GM19035 (cell line): Measurements from ENCODE around the gene SCAMP2.
A peak's percentile ranks its signal among the peaks of the same experiment; 100 is the strongest.

Experiments
- ATAC-seq: cut with Tn5 transposase; IDR thresholded peaks from one replicate; pipeline ENCODE4 v1.9.1; 2021; ENCODE audit not compliant: unreplicated experiment

The SCAMP2 gene

DNA sequence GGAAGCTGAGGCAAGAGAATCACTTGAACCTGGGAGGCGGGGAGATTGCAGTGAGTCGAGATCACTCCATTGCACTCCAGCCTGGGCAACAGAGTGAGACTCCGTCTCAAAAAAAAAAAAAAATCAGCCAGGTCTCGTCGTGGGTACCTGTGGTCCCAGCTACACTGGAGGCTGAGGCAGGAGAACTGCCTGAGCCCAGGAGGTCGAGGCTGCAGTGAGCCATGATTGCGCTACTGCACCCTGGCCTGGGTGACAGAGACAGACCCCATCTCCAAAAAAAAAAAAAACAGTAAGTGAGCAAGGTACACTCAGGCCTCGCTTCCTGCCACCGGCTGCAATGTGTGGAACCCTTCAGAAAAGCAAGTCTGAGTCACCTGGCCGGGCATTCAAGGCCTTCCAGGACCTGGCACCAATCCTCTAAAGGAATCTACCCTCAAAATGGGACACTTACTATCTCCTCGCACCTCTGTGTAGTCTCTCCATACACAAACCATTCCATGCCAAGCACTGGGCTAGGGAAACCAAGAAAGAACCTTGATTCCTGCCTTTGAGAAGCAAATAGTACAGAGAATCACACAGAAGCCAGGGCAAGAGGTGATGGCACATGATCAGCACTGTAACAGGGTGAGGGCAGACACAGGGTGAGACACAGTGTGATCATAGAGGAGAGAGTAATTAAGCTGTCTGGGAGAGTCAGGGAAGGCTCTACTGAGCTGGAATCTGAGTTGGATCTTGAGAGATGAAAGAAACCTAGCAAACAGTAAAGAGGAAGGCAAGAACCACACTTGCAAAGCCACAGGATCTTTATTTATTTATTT is 9.7 kb downstream of the SCAMP2 start:
- no peak for ATAC-seq

DNA sequence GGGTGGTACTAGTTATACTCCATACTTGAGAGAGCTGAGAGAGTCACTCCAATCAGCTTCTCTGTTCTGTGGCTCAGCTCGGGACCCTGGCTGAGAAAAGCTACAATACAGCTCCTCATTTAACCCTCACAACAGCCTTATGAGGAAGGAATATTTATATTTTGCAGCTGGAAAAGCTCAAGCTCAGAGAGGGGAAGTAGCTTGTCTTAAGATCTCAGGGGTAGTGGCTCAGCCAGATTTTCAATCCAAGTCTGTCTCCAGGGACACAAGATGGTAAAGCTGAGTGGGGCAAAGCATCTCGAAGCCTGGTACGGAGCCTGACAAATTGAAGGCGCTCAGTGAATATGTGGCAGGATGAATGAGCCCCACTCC is 14.8 kb downstream of the SCAMP2 start:
- ATAC-seq = no peak

DNA sequence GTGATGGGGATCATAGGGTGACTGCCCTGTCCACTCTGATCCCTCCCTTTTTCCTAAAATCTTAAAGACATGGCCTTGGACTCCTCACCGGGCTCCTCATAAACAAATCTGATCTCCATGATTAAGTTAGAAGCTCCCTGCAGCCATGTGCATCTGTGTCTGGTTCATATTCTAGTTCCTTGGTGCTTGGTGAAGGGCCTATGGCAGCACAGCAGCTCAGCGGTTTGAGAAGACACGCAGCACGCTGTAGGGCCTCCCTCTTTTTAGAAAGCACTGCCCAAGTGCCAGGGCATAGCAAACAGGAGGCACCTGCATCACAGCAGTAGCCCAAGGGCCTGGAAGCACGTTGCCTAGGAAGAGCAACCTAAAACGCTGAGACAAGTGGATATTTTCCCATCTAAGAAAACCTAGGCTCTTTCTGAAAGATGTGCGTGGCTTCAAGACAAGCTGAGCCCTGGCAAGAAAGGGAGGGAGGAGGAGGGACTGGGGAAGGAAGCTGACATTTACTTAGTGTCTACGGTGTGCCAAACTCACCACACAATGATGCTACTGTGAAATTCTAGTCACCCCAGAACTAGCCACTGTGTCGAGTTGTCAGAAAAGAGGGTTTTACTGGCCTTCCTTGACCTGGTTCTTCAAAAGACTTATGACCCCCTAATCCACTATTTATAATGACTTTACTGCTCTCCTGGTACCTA is 15.3 kb downstream of the SCAMP2 start:
- ATAC-seq = peak; percentile 15

DNA sequence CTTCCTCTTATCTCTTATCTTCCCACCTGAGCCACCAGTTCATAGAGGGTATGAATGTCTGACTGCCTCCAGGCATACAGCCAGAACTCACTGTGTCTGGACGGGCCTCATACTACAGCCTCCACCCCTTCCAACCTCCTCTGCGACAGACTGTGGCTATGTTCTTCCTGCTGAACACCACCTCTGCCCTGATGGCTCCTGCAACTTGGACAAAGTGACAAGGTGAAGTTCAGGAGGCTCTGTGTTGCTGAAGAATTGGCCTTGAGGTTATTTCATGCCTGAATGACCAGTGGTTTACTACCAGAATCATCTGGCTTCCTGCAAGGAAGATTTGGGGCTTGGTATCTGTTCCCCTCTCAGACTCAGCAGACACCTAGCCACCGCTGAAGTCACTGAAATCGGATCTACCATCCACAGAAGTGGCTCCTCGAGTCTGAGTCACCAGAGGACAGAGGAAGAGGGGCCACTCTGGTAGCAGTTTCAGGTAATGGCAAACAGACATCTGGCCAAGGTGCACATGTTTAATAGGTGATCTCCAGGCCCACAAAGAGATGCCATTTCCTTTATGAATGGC is 16.0 kb downstream of the SCAMP2 start:
- peak; percentile 69 for ATAC-seq

DNA sequence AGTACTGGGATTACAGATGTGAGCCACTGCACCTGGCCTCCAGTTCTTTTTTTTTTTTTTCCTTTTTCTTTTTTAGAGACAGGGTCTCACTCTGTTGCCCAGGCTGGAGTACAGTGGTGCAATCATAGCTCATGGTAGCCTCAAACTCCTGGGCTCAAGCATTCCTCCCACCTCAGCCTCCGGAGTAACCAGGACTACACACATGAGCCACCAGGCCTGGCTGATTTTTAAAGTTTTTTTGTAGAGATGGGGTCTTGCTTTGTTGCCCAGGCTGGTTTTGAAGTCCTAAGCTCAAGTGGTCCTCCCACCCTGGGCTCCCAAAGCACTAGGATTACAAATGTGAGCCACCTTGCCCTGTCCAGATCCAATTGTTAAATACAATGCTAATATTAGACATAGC is 16.6 kb downstream of the SCAMP2 start:
- no peak for ATAC-seq

DNA sequence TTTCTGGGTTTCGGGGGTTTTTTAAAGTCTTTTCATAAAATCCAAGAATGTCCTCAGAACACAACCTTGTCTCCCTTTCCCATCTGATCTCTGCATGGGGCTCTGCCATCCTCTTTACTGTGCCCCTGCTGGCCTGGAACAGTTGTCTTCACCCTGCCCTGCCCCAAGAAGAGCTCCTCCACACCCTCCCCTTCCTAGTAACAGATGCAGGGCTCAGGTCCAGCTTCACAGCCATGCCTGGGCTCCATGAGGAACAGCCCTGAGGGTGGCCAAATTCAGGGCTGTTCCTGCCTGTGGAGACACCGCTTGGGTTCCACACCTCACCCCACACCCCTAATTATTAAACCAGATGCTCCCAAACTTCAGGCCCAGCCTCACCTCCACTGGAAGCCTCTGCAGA is 17.3 kb downstream of the SCAMP2 start:
- ATAC-seq = no peak

DNA sequence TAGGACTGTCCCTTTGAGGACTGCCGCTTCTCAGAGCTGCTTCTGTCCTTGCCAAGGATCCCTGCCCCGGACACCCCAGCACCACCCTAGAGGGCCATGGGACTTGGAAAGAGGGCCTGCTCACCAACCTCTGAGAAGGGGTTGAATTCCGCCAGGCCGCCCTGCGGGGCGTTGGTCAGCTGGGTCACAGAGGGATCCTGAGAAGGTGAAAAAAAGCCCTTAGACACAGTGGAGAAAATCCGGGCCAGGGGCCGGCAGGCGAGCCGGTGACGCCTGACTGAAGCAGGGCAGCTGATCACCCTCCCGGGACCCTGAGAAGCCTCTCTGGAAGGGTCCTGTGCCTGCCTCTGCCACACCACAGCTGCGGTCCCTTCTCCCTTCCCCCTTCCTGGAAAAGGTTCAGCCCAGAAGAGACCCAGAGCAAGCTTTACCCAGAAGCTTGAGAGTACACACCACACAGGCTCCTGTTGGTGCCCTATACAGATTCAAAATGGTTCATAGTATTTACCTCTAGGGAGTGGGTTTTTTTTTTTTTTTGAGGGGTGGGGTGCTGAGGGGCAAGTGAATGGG is 18.6 kb downstream of the SCAMP2 start:
- no peak for ATAC-seq

DNA sequence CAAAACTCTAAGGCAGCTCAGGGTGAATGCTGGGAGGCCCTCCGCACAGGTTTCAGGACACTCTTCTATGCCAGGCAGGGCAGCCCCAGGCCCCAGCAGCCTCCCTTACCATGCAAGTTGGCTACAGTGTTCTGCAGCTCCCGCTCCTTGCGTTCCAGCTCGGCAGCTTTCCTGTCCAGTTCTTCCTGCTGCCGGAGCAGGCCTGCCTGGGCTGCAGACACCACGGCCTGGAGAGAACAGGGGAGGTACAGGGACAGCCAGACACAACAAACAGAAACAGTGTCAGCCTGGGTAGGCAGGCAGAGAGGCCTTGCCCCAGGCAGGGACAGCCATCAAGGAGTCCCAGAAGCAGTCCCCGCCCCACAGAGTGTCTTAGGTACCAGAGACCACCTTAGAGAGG is 21.2 kb downstream of the SCAMP2 start:
- no peak for ATAC-seq

DNA sequence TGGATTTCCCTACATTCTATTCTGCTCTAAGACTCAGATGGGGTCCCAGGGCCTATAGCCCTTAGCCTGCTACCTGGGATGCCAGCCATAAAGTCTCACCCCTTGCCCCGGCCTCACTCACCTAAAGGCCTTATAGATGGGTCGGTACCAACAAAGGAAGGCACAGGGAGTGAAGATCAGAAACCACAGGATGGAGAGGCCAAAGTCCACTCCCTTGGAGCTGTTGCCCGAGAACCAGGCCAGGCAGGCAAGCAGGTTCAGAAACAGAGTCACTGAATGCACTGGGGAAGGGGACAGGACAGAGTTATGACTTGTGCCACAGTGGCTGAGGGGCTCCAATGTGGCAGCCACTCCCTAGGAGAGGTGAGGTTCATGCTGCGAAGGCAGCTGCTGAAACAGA is 22.8 kb downstream of the SCAMP2 start:
- no peak for ATAC-seq

DNA sequence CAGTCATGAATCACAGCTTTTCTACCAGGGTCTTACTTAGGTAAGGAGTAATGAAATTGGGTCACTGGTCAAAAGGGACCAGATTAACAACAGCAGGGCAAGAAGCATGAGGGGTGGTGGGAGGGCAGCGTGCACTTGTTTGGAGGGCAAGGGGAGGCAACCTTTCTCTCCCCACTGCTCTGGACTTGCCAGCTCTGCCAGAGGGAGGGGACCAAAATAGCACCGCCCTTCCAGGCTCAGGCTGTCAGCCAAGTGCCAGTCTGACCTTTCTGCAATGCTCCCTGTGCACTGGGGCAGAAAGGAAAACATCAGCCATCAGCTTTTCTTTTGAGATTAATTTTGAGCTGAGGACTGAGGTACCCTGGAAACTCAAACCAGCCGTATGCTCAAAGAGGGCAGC is 25.7 kb downstream of the SCAMP2 start:
- no peak for ATAC-seq

DNA sequence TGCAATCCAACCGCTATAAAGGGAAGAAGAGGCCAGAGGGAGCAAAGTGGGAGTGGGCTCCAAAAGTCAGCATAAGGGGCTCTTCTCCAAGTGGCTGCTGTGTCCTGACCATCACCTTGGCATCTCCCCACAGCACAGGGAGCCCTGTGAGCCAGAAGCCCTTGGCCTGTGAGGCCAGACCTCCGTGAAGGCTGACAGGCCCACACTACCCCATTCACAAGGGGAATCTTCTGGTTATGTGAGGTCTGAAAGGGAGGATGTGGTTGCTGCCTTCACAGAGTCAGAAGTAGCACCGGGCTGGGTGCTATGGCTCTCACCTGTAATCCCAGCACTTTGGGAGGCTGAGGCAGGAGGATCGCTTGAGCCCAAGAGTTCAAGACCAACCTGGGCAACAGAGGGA is 27.6 kb downstream of the SCAMP2 start:
- ATAC-seq = no peak

DNA sequence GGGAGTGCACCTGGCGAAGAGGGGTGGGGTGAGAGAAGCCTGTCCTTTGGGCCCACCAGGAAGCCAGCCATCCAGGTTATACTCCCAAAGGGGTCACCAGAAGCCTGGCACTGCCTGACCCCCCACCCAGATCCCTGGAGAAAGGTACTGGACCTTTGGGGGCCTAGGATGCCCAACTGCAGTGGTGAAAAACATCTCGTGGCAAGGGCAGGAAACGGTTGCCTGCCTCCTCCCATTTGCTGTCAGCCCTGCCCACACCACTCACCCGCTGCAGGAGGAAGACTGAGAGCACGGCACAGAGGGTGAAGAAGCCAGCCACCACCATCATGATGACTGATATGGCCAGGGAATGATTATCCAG is 28.0 kb downstream of the SCAMP2 start:
- ATAC-seq = no peak

DNA sequence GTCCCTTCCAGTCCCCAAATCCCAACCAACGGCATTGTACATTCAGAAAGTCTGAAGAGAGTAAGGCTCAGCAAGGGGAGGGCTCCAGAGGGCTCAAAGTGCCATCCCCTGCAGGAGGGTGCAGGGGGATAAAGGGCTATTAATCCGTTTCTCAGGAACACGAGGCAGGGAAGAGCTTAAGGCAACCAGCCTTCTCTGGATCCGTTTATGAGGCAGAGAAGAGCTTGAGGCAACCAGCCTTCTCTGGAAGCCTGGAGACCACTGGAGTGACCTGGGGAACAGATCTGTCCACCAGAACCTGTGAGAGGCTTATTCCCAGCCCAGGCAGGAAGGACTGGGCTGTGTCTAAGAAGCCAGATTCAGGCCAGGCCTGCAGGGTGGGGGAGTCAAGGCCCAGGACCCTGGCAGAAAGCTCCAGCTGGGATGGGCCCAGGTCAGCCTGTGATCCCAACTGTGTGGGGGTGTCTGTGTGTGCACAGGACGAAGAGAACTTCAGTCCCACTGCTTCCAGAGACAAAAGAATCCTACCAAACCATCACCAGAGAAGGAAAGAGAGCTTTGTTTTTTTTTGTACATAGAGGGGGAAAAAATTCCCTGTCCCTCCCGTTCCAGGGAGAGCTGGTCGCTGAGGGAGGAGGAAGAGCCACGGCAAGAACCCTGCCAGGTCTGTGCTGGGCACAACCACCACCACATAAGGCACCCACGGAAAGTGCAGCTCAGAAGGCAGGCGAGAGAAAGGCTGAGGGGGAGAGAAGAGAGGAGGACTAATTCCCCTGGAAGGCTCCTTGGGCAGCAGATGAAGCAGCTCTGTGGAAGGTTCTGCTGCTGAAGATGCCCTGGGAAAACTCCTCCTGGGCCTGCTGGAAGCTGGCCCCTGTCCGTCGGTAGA is 28.6 kb downstream of the SCAMP2 start:
- no peak for ATAC-seq

DNA sequence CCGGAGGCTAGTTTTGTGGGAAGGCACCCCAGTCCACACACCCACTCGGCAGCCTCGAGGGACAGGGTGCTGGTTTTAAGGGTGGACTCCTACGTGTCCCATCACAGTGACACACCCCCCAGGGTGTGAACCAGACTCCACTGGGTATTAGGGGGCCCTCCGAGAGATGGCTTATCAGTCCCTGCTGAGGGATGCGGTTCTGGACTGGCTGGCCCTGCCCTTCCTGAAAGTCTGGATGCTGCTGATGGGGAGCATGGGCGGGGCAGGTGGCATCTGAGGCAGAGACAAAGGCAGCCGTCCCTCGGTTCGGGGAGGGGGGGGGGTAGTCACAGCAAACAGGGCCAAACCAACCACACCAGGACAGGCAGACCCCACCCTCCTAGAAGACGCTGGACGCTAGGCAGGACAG is 29.3 kb downstream of the SCAMP2 start:
- no peak for ATAC-seq

DNA sequence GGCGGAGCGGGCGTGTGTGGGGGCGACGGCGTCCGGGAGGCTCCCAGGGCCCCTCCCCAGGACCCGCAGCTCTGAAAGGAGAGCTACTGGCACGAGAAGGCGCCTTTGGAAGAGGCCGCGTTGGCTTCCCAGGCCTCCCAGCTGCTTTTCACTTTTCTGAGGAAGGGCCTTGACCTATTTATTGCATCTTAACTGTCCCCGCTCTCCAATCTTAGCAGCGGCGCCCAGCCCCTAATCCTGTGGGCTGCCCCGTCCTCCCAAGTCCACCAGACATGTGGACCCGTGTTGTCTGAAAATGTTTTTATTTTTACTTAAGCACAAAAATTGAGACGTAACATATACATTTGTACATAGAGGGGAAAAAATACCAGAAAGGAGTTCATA is 29.7 kb downstream of the SCAMP2 start:
- ATAC-seq = no peak

DNA sequence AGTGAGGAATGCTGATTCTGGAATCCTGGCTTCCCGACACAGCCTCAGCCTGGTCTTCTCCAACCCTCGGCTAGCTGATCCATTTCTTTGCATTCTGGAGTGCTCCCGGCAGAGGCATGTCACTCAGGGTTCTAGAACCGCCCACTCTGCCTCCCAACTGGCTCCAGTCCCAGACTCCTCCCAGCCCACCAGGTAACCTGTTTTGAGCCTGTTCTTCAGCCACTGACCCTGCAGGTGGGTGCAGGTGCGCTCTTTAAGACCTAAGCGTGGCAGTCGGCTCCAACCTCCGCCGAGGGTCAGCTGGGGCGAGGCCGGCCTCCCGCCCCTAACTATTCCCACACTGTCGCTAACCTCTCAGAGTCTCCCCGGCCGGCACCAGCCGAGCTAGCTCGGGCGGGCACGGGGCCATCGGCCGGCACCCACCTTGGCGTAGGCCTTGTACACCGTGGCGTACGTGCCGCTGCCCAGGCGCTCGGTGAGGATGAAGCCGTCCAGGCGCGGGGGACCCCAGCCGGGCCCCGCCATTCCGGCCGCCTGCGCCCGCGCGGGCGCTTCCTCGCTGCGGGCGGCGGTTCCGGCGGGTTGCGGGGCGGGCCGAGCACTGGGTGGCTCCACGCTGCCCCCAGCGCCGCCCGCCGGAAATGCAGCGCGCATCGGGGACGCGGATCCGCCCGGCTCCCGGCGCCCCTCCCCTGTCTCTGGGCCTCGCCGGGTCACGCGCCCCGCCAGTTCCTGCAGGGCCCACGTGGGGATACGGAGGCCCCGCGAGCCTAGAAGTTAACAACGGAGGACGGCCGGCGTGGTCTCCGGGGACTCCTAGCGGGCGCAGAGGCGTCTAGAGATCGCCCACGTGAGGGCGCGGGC is 30.4 kb downstream of the SCAMP2 start, which contains the start of gene ULK3:
Gene ULK3, minus strand, starts transcription at position 576 of the 864 bp plus-strand sequence. Its CDS starts 51 bp downstream, at position 525.
- ATAC-seq = peak; percentile 83

DNA sequence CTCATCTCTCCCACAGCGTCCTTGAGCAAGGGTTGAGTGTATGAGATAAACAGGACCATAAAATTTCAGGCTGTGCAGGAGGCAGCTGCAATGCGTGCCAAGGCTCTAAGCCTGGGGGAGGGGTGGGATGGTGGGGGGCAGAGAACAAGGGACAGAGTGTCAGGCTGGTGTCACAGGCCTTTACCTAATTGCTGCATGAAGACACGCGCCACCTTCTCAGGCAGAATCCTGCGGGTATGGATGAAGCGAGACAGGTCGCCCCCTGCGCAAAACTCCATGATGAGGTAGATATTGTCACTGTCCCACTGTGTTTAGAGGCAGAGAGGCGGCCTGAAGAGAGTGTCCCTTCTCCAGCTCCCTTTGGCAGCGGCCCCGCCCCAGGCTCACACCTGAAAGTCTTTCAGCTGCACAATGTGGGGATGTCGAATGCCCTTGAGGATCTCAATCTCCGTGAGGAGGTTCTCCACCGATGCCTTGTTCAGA is 31.2 kb downstream of the SCAMP2 start:
- no peak for ATAC-seq

DNA sequence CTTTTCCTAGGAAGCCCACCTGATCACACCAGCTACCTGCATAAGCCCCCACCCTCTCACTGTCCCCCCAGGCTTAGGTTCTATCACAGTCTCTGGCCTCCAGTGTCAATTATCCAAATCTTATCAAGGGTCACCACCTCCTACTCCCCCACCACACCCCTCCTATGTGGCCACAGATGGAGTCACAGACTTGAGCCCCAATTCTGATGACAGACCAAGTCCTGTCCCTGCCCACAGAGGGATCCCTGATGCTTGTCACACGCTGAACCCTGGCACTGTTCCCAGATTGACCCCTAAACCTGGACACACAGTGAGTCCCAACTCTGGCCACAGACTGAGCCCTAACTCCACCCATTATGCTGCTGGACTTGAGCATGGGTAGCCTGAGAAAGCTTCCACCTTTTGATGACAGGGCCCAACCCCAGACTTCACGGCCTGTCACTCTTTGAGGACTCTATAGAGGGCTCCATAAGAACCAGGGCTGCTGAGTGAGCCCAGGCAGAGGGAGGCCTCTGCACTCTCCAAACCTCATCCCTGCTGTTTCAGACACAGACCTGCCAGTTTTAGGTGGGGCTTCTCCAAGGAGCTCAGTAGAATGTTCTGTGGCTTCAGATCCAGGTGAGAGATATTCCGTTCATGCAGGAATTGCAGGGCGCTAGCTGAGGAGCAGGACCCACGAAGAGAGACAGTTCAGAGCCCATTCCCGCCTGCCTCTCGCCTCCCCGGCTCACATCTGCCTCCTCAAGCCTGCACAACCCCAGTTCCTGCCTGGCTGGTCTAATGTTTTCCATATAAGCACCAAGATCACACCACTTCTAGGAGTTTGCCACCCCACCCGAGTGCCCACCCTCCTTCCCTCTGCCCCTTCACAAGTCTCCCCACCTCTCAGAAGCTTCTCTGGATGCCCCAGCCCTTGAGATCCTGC is 32.1 kb downstream of the SCAMP2 start:
- ATAC-seq = no peak
